IMR-90 (cell line): ENCODE data around the gene SLFNL1. TPM values are rescaled to one million over a fixed set of nuclear protein-coding genes. Genes with fewer than 3 reads are reported as not detected.

Source experiments
- ATAC-seq: fragments of 200-7000 bp; cut with Tn5 transposase; 2 replicates; pipeline ENCODE4 v1.9.1; 2020; ENCODE audit warnings: low read depth, mild to moderate bottlenecking, moderate library complexity
- BruUV-seq: library from RNA; stranded (reverse); fragments of 400-500 nt; replicated peaks from 2 replicates; lab custom pipeline; 2021; lab: Mats Ljungman, UMichigan
- CTCF ChIA-PET: fragments of 300-600 bp; formaldehyde crosslinking; extraction: SDS; loops from one replicate; lab custom pipeline; 2021; ENCODE audit warnings: antibody characterized with exemption; lab: Yijun Ruan, JAX
- POLR2A ChIA-PET: fragments of 300-600 bp; sonication (Branson Sonifier 250); formaldehyde crosslinking; loops from one replicate; lab custom pipeline; 2022; ENCODE audit warnings: antibody characterized with exemption; ENCODE audit not compliant: unreplicated experiment; lab: Charles Lee
- DNase-seq: peaks from one replicate; pipeline ENCODE4 v3.0.0; 2013
- H2AFZ ChIP-seq: replicated peaks from 2 replicates; pipeline ENCODE3; 2013; ENCODE audit warnings: low read length, mild to moderate bottlenecking; ENCODE audit not compliant: poor library complexity
- H2AK5ac ChIP-seq: 2 replicates; pipeline ENCODE4 v1.6.1; 2013; ENCODE audit warnings: low read depth, low read length, inconsistent platforms
- H2AK9ac ChIP-seq: replicated peaks from 2 replicates; pipeline ENCODE3; 2013; ENCODE audit warnings: mild to moderate bottlenecking, low read depth, low read length, moderate library complexity; ENCODE audit not compliant: poor library complexity
- H2BK120ac ChIP-seq: 2 replicates; pipeline ENCODE4 v1.6.1; 2013; ENCODE audit warnings: low read depth, low read length, inconsistent platforms
- H2BK15ac ChIP-seq: 3 replicates; pipeline ENCODE4 v1.6.1; 2013; ENCODE audit warnings: low read depth, low read length, inconsistent platforms
- H2BK20ac ChIP-seq: 2 replicates; pipeline ENCODE4 v1.6.1; 2013; ENCODE audit warnings: low read depth, mild to moderate bottlenecking, inconsistent platforms, low read length, moderate library complexity
- H2BK5ac ChIP-seq: 2 replicates; pipeline ENCODE4 v1.6.1; 2013; ENCODE audit warnings: mild to moderate bottlenecking, low read depth, low read length, inconsistent platforms; ENCODE audit not compliant: poor library complexity, severe bottlenecking
- H3K14ac ChIP-seq: replicated peaks from 2 replicates; pipeline ENCODE4 v1.6.1; 2013; ENCODE audit warnings: low read depth, low read length, inconsistent platforms
- H3K18ac ChIP-seq: 2 replicates; pipeline ENCODE4 v1.6.1; 2013; ENCODE audit warnings: low read depth, low read length, control low read depth
- H3K23ac ChIP-seq: 2 replicates; pipeline ENCODE4 v1.6.1; 2013; ENCODE audit warnings: low read depth, low read length, inconsistent platforms
- H3K27ac ChIP-seq: 2 replicates; pipeline ENCODE4 v1.5.1; 2013; ENCODE audit warnings: mild to moderate bottlenecking, control low read depth, low read length; ENCODE audit not compliant: insufficient read depth
- H3K27me3 ChIP-seq: 2 replicates; pipeline ENCODE4 v1.6.1; 2013; ENCODE audit warnings: low read length; ENCODE audit not compliant: control insufficient read depth, insufficient read depth
- H3K36me3 ChIP-seq: 2 replicates; pipeline ENCODE4 v1.6.1; 2013; ENCODE audit warnings: low read length, mixed read lengths; ENCODE audit not compliant: control insufficient read depth, insufficient read depth
- H3K4ac ChIP-seq: 2 replicates; pipeline ENCODE4 v1.6.1; 2013; ENCODE audit warnings: low read depth, low read length, inconsistent platforms
- H3K4me1 ChIP-seq: 2 replicates; pipeline ENCODE4 v1.6.1; 2013; ENCODE audit warnings: low read length, mixed read lengths; ENCODE audit not compliant: control insufficient read depth, insufficient read depth
- H3K4me2 ChIP-seq: 2 replicates; pipeline ENCODE4 v1.6.1; 2013; ENCODE audit warnings: low read depth, mild to moderate bottlenecking, control low read depth, low read length, moderate library complexity
- H3K4me3 ChIP-seq: 2 replicates; pipeline ENCODE4 v1.5.1; 2013; ENCODE audit warnings: low read depth, mild to moderate bottlenecking, control low read depth, low read length, moderate library complexity; ENCODE audit not compliant: insufficient read depth
- H3K56ac ChIP-seq: 2 replicates; pipeline ENCODE4 v1.6.1; 2013; ENCODE audit warnings: low read length, inconsistent platforms; ENCODE audit not compliant: insufficient read depth; ENCODE audit errors: extremely low read depth
- H3K79me1 ChIP-seq, 2 experiments: 2 replicates each; pipeline ENCODE4 v1.6.1; 2013; ENCODE audit warnings: low read length in 2 of 2, inconsistent platforms in 1 of 2, low read depth in 1 of 2
- H3K9ac ChIP-seq: 2 replicates; pipeline ENCODE4 v1.6.1; 2013; ENCODE audit warnings: low read depth, low read length, control low read depth
- H3K9me1 ChIP-seq: 2 replicates; pipeline ENCODE4 v1.6.1; 2013; ENCODE audit warnings: low read length, inconsistent platforms; ENCODE audit not compliant: insufficient read depth
- H3K9me3 ChIP-seq: 2 replicates; pipeline ENCODE4 v1.6.1; 2013; ENCODE audit warnings: low read length; ENCODE audit not compliant: control insufficient read depth, insufficient read depth
- H4K20me1 ChIP-seq: 2 replicates; pipeline ENCODE4 v1.6.1; 2013; ENCODE audit warnings: low read length, inconsistent platforms; ENCODE audit not compliant: insufficient read depth
- H4K5ac ChIP-seq: 2 replicates; pipeline ENCODE4 v1.6.1; 2013; ENCODE audit warnings: mild to moderate bottlenecking, low read depth, low read length, control low read depth
- H4K8ac ChIP-seq, 2 experiments: 2 replicates each; pipeline ENCODE4 v1.6.1; 2013; ENCODE audit warnings: low read depth in 2 of 2, low read length in 2 of 2, control low read depth in 1 of 2, inconsistent platforms in 1 of 2
- H4K91ac ChIP-seq: 2 replicates; pipeline ENCODE4 v1.6.1; 2013; ENCODE audit warnings: low read depth, low read length, inconsistent platforms; ENCODE audit not compliant: insufficient read depth
- BHLHE40 ChIP-seq: fragments of 150-350 bp; IDR thresholded peaks from 2 replicates; pipeline ENCODE4 v1.6.1; 2016; ENCODE audit warnings: mild to moderate bottlenecking, low read depth, low read length
- CEBPB ChIP-seq: IDR thresholded peaks from 2 replicates; pipeline ENCODE4 v1.6.1; 2012; ENCODE audit warnings: low read depth, low read length, improper control_type of control experiment
- CHD1 ChIP-seq: IDR thresholded peaks from 2 replicates; pipeline ENCODE4 v1.6.1; 2012; ENCODE audit warnings: low read depth, low read length, improper control_type of control experiment
- CTCF ChIP-seq: conservative IDR thresholded peaks from 2 replicates; pipeline ENCODE4 v1.5.1; 2012; ENCODE audit warnings: mild to moderate bottlenecking, low read depth, low read length, improper control_type of control experiment
- ELK1 ChIP-seq: fragments of 150-350 bp; IDR thresholded peaks from 2 replicates; pipeline ENCODE4 v1.6.1; 2016; ENCODE audit warnings: low read depth, mild to moderate bottlenecking, low read length, moderate library complexity, borderline replicate concordance
- FOS ChIP-seq: fragments of 150-350 bp; IDR thresholded peaks from 2 replicates; pipeline ENCODE4 v1.6.1; 2016; ENCODE audit warnings: low read depth, low read length
- MAFK ChIP-seq: IDR thresholded peaks from 2 replicates; pipeline ENCODE4 v1.6.1; 2012; ENCODE audit warnings: low read depth, low read length, improper control_type of control experiment
- MAZ ChIP-seq: IDR thresholded peaks from 2 replicates; pipeline ENCODE4 v1.6.1; 2012; ENCODE audit warnings: low read depth, mild to moderate bottlenecking, low read length, improper control_type of control experiment, moderate library complexity, borderline replicate concordance
- MXI1 ChIP-seq: IDR thresholded peaks from 2 replicates; pipeline ENCODE4 v1.6.1; 2012; ENCODE audit warnings: low read depth, mild to moderate bottlenecking, low read length, moderate library complexity, borderline replicate concordance
- NFE2L2 ChIP-seq: fragments of 150-350 bp; IDR thresholded peaks from 2 replicates; pipeline ENCODE4 v1.6.1; 2016; ENCODE audit warnings: low read depth, mild to moderate bottlenecking, low read length
- POLR2A ChIP-seq: IDR thresholded peaks from 2 replicates; pipeline ENCODE4 v1.6.1; 2012; ENCODE audit warnings: mild to moderate bottlenecking, low read depth, low read length
- RAD21 ChIP-seq: IDR thresholded peaks from 2 replicates; pipeline ENCODE4 v1.6.1; 2012; ENCODE audit warnings: low read length, improper control_type of control experiment
- RCOR1 ChIP-seq: IDR thresholded peaks from 2 replicates; pipeline ENCODE4 v1.6.1; 2012; ENCODE audit warnings: mild to moderate bottlenecking, low read length, improper control_type of control experiment; ENCODE audit not compliant: insufficient replicate concordance
- RFX5 ChIP-seq: IDR thresholded peaks from 2 replicates; pipeline ENCODE4 v1.8.0; 2012; ENCODE audit warnings: low read depth, mild to moderate bottlenecking, low read length, moderate library complexity
- SMC3 ChIP-seq: fragments of 150-350 bp; IDR thresholded peaks from 2 replicates; pipeline ENCODE4 v1.6.1; 2016; ENCODE audit warnings: low read depth, mild to moderate bottlenecking, antibody characterized with exemption, low read length, moderate library complexity
- USF2 ChIP-seq: fragments of 150-350 bp; IDR thresholded peaks from 2 replicates; pipeline ENCODE4 v1.6.1; 2017; ENCODE audit warnings: mild to moderate bottlenecking, antibody characterized with exemption, low read length, low read depth
- WGBS, 2 experiments: methylation state at CpG; one replicate each; pipeline versions ENCODE4 v1.1.5 to v1.1.7; 2013; ENCODE audit warnings: missing lambda C conversion rate in 2 of 2; ENCODE audit not compliant: insufficient read length in 1 of 2; ENCODE audit errors: extremely low coverage in 2 of 2; 5-methylcytosine and 5-hydroxymethylcytosine counted together
- dilution Hi-C: fragments of 300-500 bp; cut with HindIII; formaldehyde crosslinking; loops from one replicate; pipeline ENCODE4 v1.14.3; 2018; ENCODE audit warnings: low sequenced_read_pairs; ENCODE audit not compliant: unreplicated experiment
- in situ Hi-C: fragments of 300-500 bp; cut with MboI; formaldehyde crosslinking; loops from 3 replicates; pipeline ENCODE4 v1.14.3; 2019; ENCODE audit warnings: low sequenced_read_pairs, inconsistent platforms, mixed read lengths
- intact Hi-C: fragments of 100-400 bp; cut with micrococcal nuclease; formaldehyde crosslinking; loops from 2 replicates; pipeline ENCODE4 v1.10.0; 2022
- polyA plus RNA-seq, 3 experiments: library from polyadenylated mRNA; depleted of rRNA; stranded (reverse); fragments of >200 nt; gene quantifications; 2 replicates each; pipeline ENCODE4 v1.2.3, GENCODE V29; 2012; ENCODE audit warnings: low replicate concordance in 1 of 3
- total RNA-seq: library from RNA; depleted of rRNA; stranded (reverse); fragments of >200 nt; gene quantifications from 2 replicates; pipeline ENCODE4 v1.2.3, GENCODE V29; 2012

Gene SLFNL1
- total and polyA plus RNA-seq, 2 of the 4 experiments (the other 2 are of a cell fraction) = under 0.01 to 0.09 TPM

GRCh38 chr1:41046347-41046775 is 24.8 kb upstream of the SLFNL1 start:
- no peak for DNase-seq
- Histone ChIP-seq H4K5ac (no peak overlapping the region), H2BK5ac (no peak overlapping the region), H3K23ac (no peak overlapping the region), H3K9ac (no peak overlapping the region), H3K36me3 (peaks cover 31% of the 10 kb centered on the region), H3K18ac (no peak overlapping the region), H2AK5ac (no peak overlapping the region), H3K4me2 (no peak overlapping the region), H3K9me1 (peaks cover 5% of the 10 kb centered on the region; the same call in 1 of the 2 replicates), H2AFZ (no peak overlapping the region), H2AK9ac (no peak overlapping the region), H2BK15ac (no peak overlapping the region), H3K14ac (no peak overlapping the region), H4K8ac (no peak overlapping the region), H3K4me1 (peaks cover 2% of the 10 kb centered on the region; the same call in 1 of the 2 replicates), H3K4ac (no peak overlapping the region), H3K4me3 (no peak overlapping the region), H4K20me1 (no peaks in the 10 kb centered on the region), H3K9me3 (no peaks in the 10 kb centered on the region), H3K27me3 (no peaks in the 10 kb centered on the region), H3K56ac (no peak overlapping the region), H3K27ac (no peak overlapping the region), H2BK20ac (no peak overlapping the region), H3K79me1 (no peaks in the 10 kb centered on the region; a peak in 1 of 4 replicates), H4K91ac (no peak overlapping the region), H2BK120ac (no peak overlapping the region)
- TF ChIP-seq RFX5 = no peak
- TF ChIP-seq SMC3 = no peak
- TF ChIP-seq POLR2A = no peak
- no peak for TF ChIP-seq MXI1
- TF ChIP-seq MAZ = no peak
- no peak for TF ChIP-seq NFE2L2
- TF ChIP-seq RAD21 = no peak
- no peak for TF ChIP-seq CHD1
- no peak for TF ChIP-seq FOS
- no peak for TF ChIP-seq CEBPB
- TF ChIP-seq BHLHE40 = no peak
- no peak for TF ChIP-seq MAFK
- no peak for TF ChIP-seq ELK1
- TF ChIP-seq CTCF = no peak
- TF ChIP-seq USF2 = no peak
- no peak for TF ChIP-seq RCOR1
- ATAC-seq = no peak
- WGBS, 2 experiments = 82% methylated on average over 3 of the region's 10 CpGs; no CpG with 5 or more reads in 1 of the 2 experiments
- no TSS peak for BruUV-seq
- dilution Hi-C loops (no loop called here), in situ Hi-C loops (loop anchor here (25.0 kb wide), 1 partner anchor 366 kb away; no protein-coding TSS in a partner anchor), intact Hi-C loops (no loop called here)
- ChIA-PET CTCF (no interaction called here), POLR2A (no interaction called here)
